Loucy (cell line): Measurements from ENCODE around the gene MRPL18.

ENCODE experiments used
- CTCF ChIP-seq: fragments of 200-600 bp; sonication (generic); conservative IDR thresholded peaks from 2 replicates; pipeline ENCODE4 v1.5.1; 2014; ENCODE audit warnings: mild to moderate bottlenecking, antibody characterized with exemption, low read length
- EZH2phosphoT487 ChIP-seq: fragments of 200-600 bp; IDR thresholded peaks from 2 replicates; pipeline ENCODE4 v1.6.1; 2018; ENCODE audit warnings: antibody characterized with exemption, mild to moderate bottlenecking, moderate library complexity, borderline replicate concordance

- TF ChIP-seq CTCF (no peak), EZH2phosphoT487 (no peak)
These were observed 18.4 kb downstream of the MRPL18 start for GRCh38 chr6:159808647-159809046.
